ENCODE data around the gene ST3GAL3.

Gene ST3GAL3

DNA sequence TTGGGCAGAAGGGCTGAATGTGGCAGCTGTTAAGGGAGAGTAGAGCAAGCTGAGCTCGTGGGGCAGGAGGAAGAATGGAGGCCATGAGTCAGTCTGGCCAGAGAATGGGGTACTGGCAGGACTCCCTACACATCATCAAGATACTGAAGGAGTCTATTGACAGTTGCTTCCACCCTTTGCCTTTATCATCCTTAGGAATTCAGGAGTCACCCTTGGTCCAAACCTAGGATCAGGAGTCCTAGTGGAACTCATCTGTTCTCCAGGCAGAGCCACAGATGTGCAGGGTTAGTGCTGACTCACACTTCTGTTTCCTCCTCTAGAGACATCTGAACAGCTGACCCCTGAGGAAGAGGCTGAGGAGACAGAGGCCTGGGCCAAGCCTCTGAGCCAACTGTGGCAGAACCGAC, 18.7 kb upstream of the ST3GAL3 start:
- no peak for DNase-seq
- intact Hi-C loops (cut with DNase I; ENCODE audit: low total_unique reads) = no loop called here
- Histone ChIP-seq H3K4me3 (no peak overlapping the region), H3K27me3 (no peaks in the 10 kb centered on the region), H3K4me1 (peaks cover 0 to 5% (median 0%) of the 10 kb centered on the region in 4 donors), H3K36me3 (peaks cover 76 to 100% (median 100%) of the 10 kb centered on the region in 3 donors), H3K9me3 (no peaks in the 10 kb centered on the region), H3K27ac (no peak overlapping the region)
- TF ChIP-seq, protein P1, sequence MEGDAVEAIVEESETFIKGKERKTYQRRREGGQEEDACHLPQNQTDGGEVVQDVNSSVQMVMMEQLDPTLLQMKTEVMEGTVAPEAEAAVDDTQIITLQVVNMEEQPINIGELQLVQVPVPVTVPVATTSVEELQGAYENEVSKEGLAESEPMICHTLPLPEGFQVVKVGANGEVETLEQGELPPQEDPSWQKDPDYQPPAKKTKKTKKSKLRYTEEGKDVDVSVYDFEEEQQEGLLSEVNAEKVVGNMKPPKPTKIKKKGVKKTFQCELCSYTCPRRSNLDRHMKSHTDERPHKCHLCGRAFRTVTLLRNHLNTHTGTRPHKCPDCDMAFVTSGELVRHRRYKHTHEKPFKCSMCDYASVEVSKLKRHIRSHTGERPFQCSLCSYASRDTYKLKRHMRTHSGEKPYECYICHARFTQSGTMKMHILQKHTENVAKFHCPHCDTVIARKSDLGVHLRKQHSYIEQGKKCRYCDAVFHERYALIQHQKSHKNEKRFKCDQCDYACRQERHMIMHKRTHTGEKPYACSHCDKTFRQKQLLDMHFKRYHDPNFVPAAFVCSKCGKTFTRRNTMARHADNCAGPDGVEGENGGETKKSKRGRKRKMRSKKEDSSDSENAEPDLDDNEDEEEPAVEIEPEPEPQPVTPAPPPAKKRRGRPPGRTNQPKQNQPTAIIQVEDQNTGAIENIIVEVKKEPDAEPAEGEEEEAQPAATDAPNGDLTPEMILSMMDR (IDR thresholded peaks at IDR 0.05) = no peak

DNA sequence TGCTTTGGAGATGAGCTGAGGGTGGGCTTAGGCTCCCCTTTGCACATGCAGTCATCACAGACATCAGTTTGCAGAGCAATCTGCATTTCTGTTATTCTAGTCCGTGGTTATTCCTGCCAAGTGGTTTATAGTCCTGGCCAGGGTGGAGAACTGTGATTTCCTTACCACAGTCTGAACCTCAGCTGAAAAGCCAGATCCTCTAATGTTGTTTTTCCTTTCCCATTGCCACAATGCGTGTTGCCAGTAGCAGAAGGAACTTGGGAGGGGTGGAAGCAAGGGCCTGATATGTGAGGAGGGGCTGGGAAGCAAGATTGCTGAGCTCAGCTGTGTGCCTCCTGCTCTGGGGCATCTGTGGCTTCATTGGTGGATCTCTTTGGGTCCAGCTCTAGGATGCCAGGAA, 18.0 kb upstream of the ST3GAL3 start:
- Histone ChIP-seq H3K27ac (no peak overlapping the region), H3K4me3 (no peak overlapping the region), H3K27me3 (no peaks in the 10 kb centered on the region), H3K9me3 (no peaks in the 10 kb centered on the region), H3K36me3 (peaks cover 76 to 100% (median 100%) of the 10 kb centered on the region in 3 donors), H3K4me1 (peaks cover 0 to 5% (median 0%) of the 10 kb centered on the region in 4 donors)
- no peak for DNase-seq
- TF ChIP-seq, protein P1 (IDR thresholded peaks at IDR 0.05) = no peak
- intact Hi-C loops (cut with DNase I; ENCODE audit: low total_unique reads) = no loop called here

DNA sequence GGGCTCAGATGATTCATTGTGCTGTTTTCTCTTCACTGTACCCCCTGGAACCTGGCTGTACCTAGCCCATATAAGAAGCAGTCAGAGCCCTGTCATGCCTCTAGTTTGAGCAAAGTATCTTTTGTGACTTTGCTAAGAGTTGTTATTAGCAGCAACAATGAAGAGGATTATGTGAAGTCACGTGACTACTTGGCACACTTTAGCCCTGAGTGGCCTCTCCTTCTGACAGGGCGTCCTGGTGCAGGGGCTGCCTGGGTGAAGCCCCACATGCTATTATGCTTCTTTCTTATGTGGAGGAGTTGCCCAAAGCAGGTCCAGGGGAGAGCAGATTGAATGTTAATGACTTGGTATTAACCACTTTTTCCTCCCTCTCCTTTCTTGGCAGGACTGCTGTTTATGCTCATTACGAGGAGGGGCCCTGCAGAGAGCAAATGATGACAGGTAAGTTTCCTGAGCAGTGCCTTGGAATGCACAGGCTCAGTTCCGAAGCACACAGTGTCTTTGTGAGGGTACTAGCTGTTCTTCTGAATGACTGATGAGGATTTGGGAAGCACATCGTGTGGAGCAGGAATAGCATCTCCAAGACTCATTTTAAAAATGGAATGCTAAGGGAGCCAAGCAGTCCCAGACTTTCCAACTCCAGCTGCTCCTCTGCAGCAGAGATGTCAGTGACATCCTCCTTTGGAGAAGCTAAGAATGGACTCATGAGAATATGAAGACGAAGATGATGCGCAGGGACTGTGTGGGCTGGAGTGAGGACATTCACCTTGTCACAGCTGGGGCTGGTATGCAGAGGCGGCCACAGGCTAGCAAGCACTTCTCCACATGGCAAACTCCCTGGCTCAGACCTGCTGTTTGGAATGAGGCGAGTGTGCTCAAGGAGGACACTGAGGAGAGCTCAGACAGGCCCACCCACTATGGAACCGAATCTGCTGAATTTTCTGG, 15.2 kb upstream of the ST3GAL3 start:
- Histone ChIP-seq H3K36me3 (peaks cover 93 to 100% (median 100%) of the 10 kb centered on the region in 3 donors), H3K27ac (no peak overlapping the region), H3K9me3 (no peaks in the 10 kb centered on the region), H3K4me3 (no peak overlapping the region), H3K4me1 (peaks cover 0 to 5% (median 0%) of the 10 kb centered on the region in 4 donors), H3K27me3 (no peaks in the 10 kb centered on the region)
- intact Hi-C loops (cut with DNase I; ENCODE audit: low total_unique reads) = no loop called here
- TF ChIP-seq, protein P1 (IDR thresholded peaks at IDR 0.05) = no peak
- no peak for DNase-seq

DNA sequence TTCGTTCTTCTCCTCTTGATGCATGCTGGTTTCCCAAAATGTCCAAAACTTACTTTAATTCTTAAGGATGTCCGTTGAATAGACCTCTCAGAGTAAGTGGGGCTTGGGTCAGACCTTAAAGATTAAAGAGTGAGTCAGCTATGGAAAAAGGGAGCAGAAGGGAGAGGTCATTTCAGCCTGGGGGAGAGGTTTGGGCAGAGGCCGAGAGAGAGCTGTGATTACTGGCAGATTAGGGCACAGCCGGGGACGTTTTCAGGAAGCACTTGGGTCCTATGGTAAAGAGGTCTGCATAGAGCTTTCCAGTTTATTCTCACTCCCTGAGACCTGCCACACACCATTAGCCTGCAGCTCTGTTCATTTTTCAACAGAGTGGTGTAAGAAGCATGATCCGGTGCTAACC, 14.0 kb upstream of the ST3GAL3 start:
- Histone ChIP-seq H3K4me1 (peaks cover 0 to 3% (median 0%) of the 10 kb centered on the region in 4 donors), H3K27ac (no peak overlapping the region), H3K36me3 (peaks cover 97 to 100% (median 100%) of the 10 kb centered on the region in 3 donors), H3K9me3 (no peaks in the 10 kb centered on the region), H3K27me3 (no peaks in the 10 kb centered on the region), H3K4me3 (no peak overlapping the region)
- TF ChIP-seq, protein P1 (IDR thresholded peaks at IDR 0.05) = no peak
- intact Hi-C loops (cut with DNase I; ENCODE audit: low total_unique reads) = no loop called here
- DNase-seq = no peak

DNA sequence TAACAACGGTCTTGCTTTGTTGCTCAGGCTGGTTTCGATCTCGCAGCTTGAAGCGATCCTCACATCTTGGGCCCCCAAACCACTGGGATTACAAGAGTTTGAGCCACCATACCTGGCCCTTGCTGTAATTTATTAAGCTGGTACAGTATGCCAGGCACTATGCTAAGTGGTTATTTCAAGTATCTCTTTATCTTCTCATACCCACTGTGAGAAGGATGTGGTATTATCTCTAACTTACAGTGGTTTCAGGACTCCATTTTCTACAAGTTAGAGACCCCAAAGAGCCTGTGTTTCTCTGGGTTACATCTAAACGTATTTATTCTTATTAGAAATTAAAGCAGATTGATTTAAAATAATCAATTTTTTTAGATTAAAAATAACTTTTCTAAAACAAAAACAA, 8.1 kb upstream of the ST3GAL3 start:
- Histone ChIP-seq H3K27ac (no peak overlapping the region), H3K36me3 (peaks cover 90 to 99% (median 96%) of the 10 kb centered on the region in 3 donors), H3K27me3 (no peaks in the 10 kb centered on the region), H3K4me1 (no peaks in the 10 kb centered on the region), H3K4me3 (no peak overlapping the region), H3K9me3 (no peaks in the 10 kb centered on the region)
- intact Hi-C loops (cut with DNase I; ENCODE audit: low total_unique reads) = no loop called here
- TF ChIP-seq, protein P1 (IDR thresholded peaks at IDR 0.05) = no peak
- DNase-seq = no peak

All from tibial artery (tissue), 4 donors.